Peyer's patch (tissue), 4 donors: ENCODE data around the gene ITGA3. TPM values are rescaled to one million over a fixed set of nuclear protein-coding genes. Genes with fewer than 3 reads are reported as not detected.
"Not testable (repeated sequence)": the region's sequence is repeated elsewhere in the genome, so short reads cannot be mapped to it uniquely, and the experiment has no call there.

Experiments
- DNase-seq, 3 donors: peaks; one replicate each; pipeline ENCODE4 v3.0.0-alpha.2; 2017 to 2019
- H3K27ac ChIP-seq, 4 donors: fragments of 200-600 bp; sonication (generic); one replicate each; pipeline ENCODE4 v1.5.1; 2016 to 2019
- H3K27me3 ChIP-seq, 2 donors: fragments of 200-600 bp; sonication (generic); one replicate each; pipeline ENCODE4 v1.5.1; 2019
- H3K36me3 ChIP-seq, 3 donors: fragments of 200-600 bp; sonication (generic); one replicate each; pipeline ENCODE4 v1.5.1; 2016 to 2019
- H3K4me1 ChIP-seq, 4 donors: fragments of 200-600 bp; sonication (generic); one replicate each; pipeline ENCODE4 v1.5.1; 2016 to 2019
- H3K4me3 ChIP-seq, 4 donors: fragments of 200-600 bp; sonication (generic); 1 replicate in 3 of 4; 2 replicates in 1 of 4; pipeline ENCODE4 v1.5.1; 2016 to 2019; ENCODE audit warnings: mild to moderate bottlenecking in 1 of 4
- H3K9me3 ChIP-seq, 4 donors: fragments of 200-600 bp; sonication (generic); one replicate each; pipeline ENCODE4 v1.5.1; 2016 to 2019; ENCODE audit warnings: mild to moderate bottlenecking in 1 of 4
- POLR2A ChIP-seq, 2 donors: fragments of 450-650 bp; IDR thresholded peaks; one replicate each; pipeline ENCODE4 v1.5.1; 2017; ENCODE audit warnings: antibody characterized with exemption in 2 of 2, mild to moderate bottlenecking in 2 of 2, moderate library complexity in 2 of 2
- total RNA-seq, 4 donors: library from RNA; depleted of rRNA; stranded (reverse); fragments of >200 nt; gene quantifications; one replicate each; pipeline ENCODE4 v1.1.0, GENCODE V29; 2016
- TF ChIP-seq, protein P1 (sequence below), 6 experiments: fragments of 450-650 bp in 4 of 6; fragments of 200-600 bp in 2 of 6; sonication (generic) in 1 of 6; IDR thresholded peaks; one replicate each; pipeline ENCODE4 v1.5.1; 2017 to 2019; ENCODE audit warnings: antibody characterized with exemption in 6 of 6, mild to moderate bottlenecking in 3 of 6, moderate library complexity in 1 of 6

The ITGA3 gene
- total RNA-seq, 4 donors from 2014 or later = 71.0 to 285 (median 247) TPM

DNA sequence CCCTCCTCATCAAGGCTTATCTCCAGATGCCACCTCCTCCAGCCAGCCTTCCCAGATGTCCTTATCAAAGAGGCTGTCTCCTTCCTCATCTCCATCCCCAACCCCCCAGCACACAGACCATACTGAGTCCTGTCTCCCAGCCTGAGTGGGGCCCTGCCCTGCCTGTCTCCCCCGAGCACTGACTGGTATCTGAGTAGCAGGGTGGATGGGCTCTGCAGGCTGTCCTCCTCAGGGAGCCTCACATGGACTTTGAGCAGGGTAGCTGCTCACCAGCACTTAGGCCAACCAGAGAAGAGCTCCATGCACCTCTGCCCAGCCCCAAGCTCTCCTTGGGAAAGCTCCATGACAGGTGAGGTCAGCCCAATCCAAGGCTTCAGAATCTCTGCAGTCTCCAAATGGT, 20.0 kb upstream of the ITGA3 start:
- Histone ChIP-seq H3K27me3 (no peaks in the 10 kb centered on the region), H3K4me3 (no peak overlapping the region), H3K9me3 (no peaks in the 10 kb centered on the region), H3K4me1 (peaks cover 0 to 29% (median 1%) of the 10 kb centered on the region in 4 donors), H3K27ac (no peak overlapping the region), H3K36me3 (no peaks in the 10 kb centered on the region)
- peak in 1 of 3 donors; percentile 40 for DNase-seq
- TF ChIP-seq, protein P1, sequence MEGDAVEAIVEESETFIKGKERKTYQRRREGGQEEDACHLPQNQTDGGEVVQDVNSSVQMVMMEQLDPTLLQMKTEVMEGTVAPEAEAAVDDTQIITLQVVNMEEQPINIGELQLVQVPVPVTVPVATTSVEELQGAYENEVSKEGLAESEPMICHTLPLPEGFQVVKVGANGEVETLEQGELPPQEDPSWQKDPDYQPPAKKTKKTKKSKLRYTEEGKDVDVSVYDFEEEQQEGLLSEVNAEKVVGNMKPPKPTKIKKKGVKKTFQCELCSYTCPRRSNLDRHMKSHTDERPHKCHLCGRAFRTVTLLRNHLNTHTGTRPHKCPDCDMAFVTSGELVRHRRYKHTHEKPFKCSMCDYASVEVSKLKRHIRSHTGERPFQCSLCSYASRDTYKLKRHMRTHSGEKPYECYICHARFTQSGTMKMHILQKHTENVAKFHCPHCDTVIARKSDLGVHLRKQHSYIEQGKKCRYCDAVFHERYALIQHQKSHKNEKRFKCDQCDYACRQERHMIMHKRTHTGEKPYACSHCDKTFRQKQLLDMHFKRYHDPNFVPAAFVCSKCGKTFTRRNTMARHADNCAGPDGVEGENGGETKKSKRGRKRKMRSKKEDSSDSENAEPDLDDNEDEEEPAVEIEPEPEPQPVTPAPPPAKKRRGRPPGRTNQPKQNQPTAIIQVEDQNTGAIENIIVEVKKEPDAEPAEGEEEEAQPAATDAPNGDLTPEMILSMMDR (IDR thresholded peaks at IDR 0.05) = no peak
- TF ChIP-seq POLR2A (IDR thresholded peaks at IDR 0.05) = no peak

DNA sequence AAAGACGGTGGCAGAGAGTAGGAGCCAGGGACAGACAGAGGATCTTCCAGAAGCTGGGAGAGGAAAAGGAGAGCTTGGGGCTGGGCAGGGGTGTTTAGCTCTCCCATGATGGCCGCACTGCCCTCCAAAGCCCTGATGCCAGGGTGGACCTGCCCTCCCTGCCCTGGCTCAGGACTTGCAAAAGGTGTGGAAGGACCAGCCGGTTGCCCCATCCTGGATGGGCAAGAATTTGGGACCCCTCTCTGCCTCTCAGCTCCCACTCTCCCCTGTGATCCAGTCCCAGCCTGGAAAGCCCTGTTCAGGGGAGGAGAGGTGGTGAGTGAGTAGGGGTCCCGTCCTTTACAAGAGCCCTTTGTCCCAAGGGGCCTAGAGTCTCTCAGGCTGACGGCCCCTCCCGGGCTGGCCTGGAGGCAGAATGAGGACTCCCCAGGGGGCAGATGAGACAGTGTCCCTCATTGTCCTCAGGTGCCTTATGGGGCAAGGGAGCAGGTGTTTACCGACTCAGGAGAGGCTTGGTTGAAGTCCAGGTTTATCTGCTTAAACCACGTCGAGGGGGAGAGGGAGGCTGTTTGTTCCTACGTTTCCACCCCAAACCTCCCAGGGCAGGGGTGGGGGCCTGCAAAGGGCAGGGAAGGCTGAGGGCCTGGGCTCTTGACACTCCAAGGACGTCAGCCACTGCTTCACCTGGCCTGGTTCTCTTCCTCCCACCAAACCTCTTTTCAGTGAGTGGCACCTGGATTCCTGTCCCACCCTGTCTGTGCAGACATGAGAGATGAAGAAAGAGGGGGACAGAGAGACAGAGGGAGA, 19.3 kb upstream of the ITGA3 start:
- DNase-seq = peak in 1 of 3 donors; percentile 31
- Histone ChIP-seq H3K4me3 (no peak overlapping the region), H3K9me3 (no peaks in the 10 kb centered on the region), H3K36me3 (no peaks in the 10 kb centered on the region), H3K27ac (peak overlapping the region in 1 of 4 donors; percentile 47), H3K4me1 (peaks cover 0 to 29% (median 1%) of the 10 kb centered on the region in 4 donors), H3K27me3 (no peaks in the 10 kb centered on the region)
- no peak for TF ChIP-seq POLR2A (IDR thresholded peaks at IDR 0.05)
- TF ChIP-seq, protein P1 (IDR thresholded peaks at IDR 0.05) = no peak

DNA sequence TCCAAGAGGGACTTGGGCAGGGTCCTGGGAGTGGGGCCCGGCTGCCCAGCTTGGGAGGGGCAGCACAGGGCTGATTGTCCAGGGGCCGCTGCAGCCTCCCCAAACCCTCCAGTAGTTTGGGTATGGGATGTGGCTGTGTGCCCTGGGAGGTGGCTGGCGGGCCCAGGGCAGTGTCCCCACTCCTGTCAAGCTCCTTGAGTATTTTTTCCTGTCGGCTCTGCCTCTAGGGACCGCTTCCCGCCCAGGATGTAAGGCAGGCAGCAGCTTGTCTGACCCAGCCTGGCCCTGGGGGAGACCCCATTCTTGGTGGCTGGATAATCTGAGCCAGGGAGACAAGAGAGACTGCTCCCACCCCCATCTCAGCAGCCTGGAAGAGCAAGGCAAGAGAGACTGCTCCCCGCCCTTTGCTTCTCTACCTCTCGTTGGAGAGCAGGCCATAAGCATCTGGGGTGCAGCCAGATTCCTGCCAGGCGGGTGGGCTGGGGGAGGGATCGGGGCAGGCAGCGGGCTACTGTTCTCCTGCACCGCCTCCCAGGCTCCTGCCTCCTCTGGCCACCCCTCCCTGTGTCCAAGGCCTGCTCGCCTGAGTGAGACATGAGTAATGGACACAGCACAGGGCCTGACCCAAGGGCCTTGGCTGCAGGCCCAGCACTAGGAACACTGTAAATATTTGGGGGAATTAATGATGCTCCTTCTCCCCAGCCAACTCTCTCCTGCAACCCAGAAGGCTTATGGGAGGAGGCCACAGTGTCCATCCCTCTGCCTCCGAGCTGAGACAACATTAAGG, 18.4 kb upstream of the ITGA3 start:
- no peak for TF ChIP-seq POLR2A (IDR thresholded peaks at IDR 0.05)
- TF ChIP-seq, protein P1 (IDR thresholded peaks at IDR 0.05) = no peak
- H3K36me3 ChIP-seq = no peaks in the 10 kb centered on the region
- peaks cover 0 to 29% (median 1%) of the 10 kb centered on the region in 4 donors for H3K4me1 ChIP-seq
- no peak for DNase-seq
- no peaks in the 10 kb centered on the region for H3K27me3 ChIP-seq
- H3K9me3 ChIP-seq = no peaks in the 10 kb centered on the region
- peak overlapping the region in 1 of 4 donors; percentile 47 for H3K27ac ChIP-seq
- H3K4me3 ChIP-seq = no peak overlapping the region

DNA sequence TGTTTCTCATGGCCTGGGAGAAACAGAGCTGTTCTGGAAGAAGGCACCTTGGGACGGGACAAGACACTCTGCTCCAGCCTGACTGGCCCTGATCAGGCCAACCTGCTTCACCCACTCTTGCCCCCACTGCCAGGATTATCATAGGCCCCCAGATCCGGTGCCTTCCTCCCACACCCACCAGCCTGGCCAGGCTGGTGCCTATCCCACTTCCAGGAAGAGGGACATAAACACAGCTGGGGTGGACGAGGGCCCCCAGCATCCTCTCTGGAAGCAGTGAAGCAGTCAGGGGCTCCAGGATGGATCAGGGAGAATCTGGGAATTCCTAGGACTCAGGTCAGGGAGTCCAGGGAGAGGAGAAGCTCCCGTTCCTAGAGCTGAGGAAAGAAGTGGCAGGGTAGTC, 16.9 kb upstream of the ITGA3 start:
- Histone ChIP-seq H3K4me3 (no peak overlapping the region), H3K9me3 (no peaks in the 10 kb centered on the region), H3K27ac (no peak overlapping the region), H3K36me3 (no peaks in the 10 kb centered on the region), H3K4me1 (peaks cover 0 to 29% (median 1%) of the 10 kb centered on the region in 4 donors), H3K27me3 (no peaks in the 10 kb centered on the region)
- TF ChIP-seq, protein P1 (IDR thresholded peaks at IDR 0.05) = no peak
- no peak for TF ChIP-seq POLR2A (IDR thresholded peaks at IDR 0.05)
- DNase-seq = no peak

DNA sequence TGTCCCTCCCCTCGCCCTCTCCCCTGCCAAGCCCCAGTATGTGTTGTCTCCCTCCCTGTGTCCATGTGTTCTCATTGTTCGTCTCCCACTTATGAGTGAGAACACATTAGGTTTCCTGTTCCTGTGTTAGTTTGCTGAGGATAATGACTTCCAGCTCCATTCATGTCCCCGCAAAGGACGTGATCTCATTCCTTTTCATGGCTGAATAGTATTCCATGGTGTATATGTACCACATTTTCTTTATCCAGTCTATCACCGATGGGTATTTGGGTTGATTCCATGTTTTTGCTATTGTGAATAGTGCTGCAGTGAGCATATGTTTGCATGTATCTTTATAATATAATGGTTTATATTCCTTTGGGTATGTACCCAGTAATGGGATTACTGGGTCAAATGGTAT, 15.4 kb upstream of the ITGA3 start:
- not testable (repeated sequence) for H3K27me3 ChIP-seq, H3K9me3 ChIP-seq, H3K36me3 ChIP-seq, H3K4me3 ChIP-seq, H3K27ac ChIP-seq
- H3K4me1 ChIP-seq = peaks cover 0 to 31% (median 1%) of the 10 kb centered on the region in 4 donors
- DNase-seq = peak in 1 of 3 donors; percentile 3

DNA sequence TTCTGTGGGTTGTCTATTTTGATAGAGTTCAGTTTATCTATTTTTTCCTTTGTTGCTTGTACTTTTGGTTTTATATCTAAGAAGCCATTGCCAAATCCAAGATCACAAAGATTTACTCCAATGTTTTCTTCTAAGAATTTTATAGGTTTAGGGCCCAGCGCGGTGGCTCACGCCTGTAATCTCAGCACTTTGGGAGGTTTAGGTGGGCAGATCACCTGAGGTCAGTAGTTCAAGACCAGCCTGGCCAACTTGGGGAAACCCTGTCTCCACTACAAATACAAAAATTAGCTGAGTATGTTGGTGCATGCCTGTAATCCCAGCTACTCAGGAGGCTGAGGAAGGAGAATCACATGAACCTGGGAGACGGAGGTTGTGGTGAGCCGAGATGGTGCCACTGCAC, 13.7 kb upstream of the ITGA3 start:
- Histone ChIP-seq H3K36me3 (no peaks in the 10 kb centered on the region), H3K4me3 (no peak overlapping the region), H3K9me3 (no peaks in the 10 kb centered on the region), H3K4me1 (peaks cover 0 to 15% (median 1%) of the 10 kb centered on the region in 4 donors), H3K27ac (no peak overlapping the region), H3K27me3 (no peaks in the 10 kb centered on the region)
- TF ChIP-seq, protein P1 (IDR thresholded peaks at IDR 0.05) = no peak
- TF ChIP-seq POLR2A (IDR thresholded peaks at IDR 0.05) = no peak
- DNase-seq = peak in 1 of 3 donors; percentile 9
